Left cardiac atrium (tissue), 4 donors: ENCODE measurements around the gene PPM1K. TPM values are rescaled to one million over a fixed set of nuclear protein-coding genes. Genes with fewer than 3 reads are reported as not detected.
"Not testable (repeated sequence)": the region's sequence is repeated elsewhere in the genome, so short reads cannot be mapped to it uniquely, and the experiment has no call there.

Experiments
- ATAC-seq, 2 donors: fragments of 200-7000 bp; cut with Tn5 transposase; one replicate each; pipeline ENCODE4 v1.9.1; 2020; ENCODE audit warnings: mild to moderate bottlenecking in 2 of 2, moderate library complexity in 2 of 2
- DNase-seq: peaks from one replicate; pipeline ENCODE4 v3.0.0-alpha.2; 2020
- intact Hi-C, 2 donors: fragments of 100-400 bp; cut with DNase I; formaldehyde crosslinking; loops; one replicate each; pipeline versions ENCODE4 v1.14.1 to v1.15.1; 2022 to 2023
- long read RNA-seq: library from polyadenylated mRNA; unstranded; transcript quantifications from one replicate; pipeline ENCODE4 v2.0.0, GENCODE V29; 2021
- total RNA-seq, 2 donors: library from RNA; stranded (reverse); fragmentation: NEBNext Ultra II Directional; extraction: Animal tissue kit (Norgen Biotek cat#: 25700); gene quantifications; one replicate each; pipeline ENCODE4 v1.2.1, GENCODE V29; 2021
- donor health status: DM: no; HTN: yes; CAD: no.
- donor health status: DM: no; HTN: yes; CAD: no; lungs with severe emphysema.
- donor health status: DM: yes; HTN: yes; CAD: no.
- donor health status: Dilated cardiomyopathy.

PPM1K gene
- 100 to 1,000 TPM in 1 of 2 donors, 10 to 100 TPM in 1; 61.9 to 126 TPM for total RNA-seq
- long read RNA-seq, full-length matches to known transcripts: 145 of 179 reads
- long read RNA-seq, partial matches to known transcripts: 19 of 179 reads
- long read RNA-seq, other reads (novel, unspliced or antisense): 15 of 179 reads

DNA sequence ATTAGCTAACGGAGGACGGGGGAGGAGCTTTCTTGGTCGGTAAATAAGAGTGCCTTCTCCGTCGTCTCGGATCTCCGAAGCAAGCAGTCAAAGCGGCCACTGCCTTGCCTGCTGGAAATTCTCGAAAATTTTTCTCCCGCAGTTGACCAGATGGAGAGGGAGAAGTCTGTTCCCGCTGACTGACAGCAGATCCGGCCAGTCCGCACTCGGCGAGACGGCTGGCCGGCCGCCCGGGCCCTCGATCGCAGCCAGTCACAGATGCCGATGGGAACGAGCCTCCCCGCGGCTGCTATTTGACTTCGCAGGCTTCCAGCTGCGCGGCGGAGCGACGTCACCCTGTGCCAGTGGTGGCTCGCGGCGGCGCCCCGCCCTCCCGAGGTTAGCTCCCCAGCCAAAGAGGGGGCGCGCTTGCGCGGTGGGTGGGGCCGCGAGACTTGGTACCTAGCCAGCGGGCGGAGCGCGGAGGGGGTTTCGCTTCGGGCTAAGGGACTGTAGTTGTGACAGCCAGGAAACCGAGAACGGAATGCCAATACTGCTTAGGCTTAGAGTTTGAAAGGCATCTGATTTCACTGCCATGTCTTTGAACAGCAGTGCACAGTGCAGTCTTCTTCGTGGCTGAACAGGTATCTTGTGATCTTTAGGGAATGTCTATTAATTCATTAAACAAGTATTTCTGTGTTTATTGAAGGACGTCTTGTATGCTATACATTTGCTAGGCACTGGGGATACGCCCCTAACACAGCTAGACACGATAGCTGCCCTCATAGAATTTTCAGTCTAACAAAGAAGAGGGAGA lies at the start of gene PPM1K:
PPM1K (minus strand) TSS at position 123 of the 796 bp plus-strand sequence. CDS start 5,978 bp downstream, outside the sequence.
- intact Hi-C loops: loop anchor here in 1 of 2 donors (5.0 kb wide), 1 partner anchor 98 kb away; no protein-coding TSS in a partner anchor
- ATAC-seq: peak; percentile 97 to 98
- peak; percentile 100 for DNase-seq

- ATAC-seq: peak in 1 of 2 donors; percentile 89
- DNase-seq: no peak
- intact Hi-C loops: no loop called here
These were observed 49.5 kb upstream of the PPM1K start for GRCh38 chr4:88333741-88334405.

DNA sequence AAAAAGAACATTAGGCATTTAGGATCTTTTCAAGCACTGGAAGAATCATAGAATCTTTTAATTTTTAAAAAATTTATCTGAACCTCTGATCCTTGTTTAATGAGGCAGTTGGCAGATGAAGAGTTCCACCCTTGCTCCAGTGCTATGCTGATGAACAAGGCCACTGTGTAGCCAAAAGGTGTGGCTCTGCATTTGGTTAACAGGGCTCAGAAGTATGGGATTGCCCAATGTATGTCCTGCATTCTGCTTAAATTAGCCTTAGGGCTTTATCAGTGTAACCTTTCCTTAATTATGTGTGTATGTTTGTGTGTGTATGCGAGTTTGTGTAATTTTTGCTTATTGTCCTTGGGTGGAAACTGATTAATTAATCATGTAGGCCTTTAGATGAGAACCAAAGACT lies 43.3 kb upstream of the PPM1K start:
- no peak for ATAC-seq
- intact Hi-C loops: no loop called here
- DNase-seq: no peak

DNA sequence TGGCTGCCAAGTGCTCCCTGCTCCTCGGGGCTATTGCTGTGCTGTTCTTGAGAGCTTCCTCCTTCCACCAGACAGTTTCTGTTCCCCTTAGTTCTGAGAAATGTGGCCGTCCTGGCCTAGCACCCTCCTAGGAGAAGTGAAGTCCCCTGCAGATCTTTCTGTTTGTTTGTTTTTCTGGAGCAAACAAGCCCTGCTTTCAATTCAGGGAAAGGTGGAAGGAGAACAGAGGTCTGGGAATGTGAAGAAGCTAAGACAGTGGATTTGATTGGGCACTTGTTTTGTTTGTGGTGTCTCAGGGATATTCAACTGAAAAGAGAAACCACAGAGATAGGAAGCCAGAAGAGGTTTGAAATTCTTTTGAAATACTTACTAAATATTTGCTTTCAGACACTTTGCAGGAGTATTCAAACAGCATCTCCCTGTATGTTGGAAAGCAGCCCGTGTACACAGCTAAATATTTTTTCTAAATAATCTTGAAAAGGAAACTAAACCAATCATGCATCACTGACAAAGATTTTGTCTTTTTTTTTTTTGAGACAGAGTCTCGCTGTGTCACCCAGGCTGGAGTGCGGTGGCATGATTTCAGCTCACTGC lies 36.5 kb upstream of the PPM1K start:
- DNase-seq: no peak
- peak in 1 of 2 donors; percentile 71 for ATAC-seq
- intact Hi-C loops: no loop called here

GRCh38 chr4:88320224-88320779 lies 35.9 kb upstream of the PPM1K start:
- intact Hi-C loops: no loop called here
- ATAC-seq (no peak), DNase-seq (no peak)

- DNase-seq (no peak), ATAC-seq (no peak)
- intact Hi-C loops: no loop called here
These were observed 34.5 kb upstream of the PPM1K start for GRCh38 chr4:88318751-88319350.

DNA sequence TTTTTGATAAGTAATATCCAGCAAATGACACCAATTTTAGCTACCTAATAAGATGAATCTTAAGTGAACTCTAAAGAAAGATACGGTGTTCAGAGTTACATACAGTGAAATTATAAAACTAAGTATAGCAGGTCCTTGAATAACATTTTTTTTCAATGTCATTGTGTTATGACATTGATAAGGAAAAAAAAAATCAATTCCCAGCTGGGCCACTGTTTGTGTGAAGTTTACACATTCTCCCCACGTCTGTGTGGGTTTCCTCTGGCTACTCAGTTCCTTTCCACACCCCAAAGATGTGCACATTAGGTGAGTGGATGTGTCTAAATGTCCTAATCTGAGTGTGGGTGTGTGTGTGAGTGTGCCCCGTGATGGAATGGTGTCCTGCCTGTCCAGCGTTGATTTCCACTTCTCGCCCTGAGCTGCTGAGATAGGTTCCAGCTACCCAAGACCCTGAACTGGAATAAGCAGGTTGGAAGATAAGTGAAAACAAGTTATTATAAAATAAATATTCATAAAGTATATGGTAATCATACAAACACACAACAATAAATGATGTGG lies 31.2 kb upstream of the PPM1K start:
- intact Hi-C loops: no loop called here
- ATAC-seq (peak in 1 of 2 donors; percentile 55), DNase-seq (no peak)

GRCh38 chr4:88313088-88313624 lies 28.8 kb upstream of the PPM1K start:
- ATAC-seq, intact Hi-C loops, DNase-seq: not testable (repeated sequence)

- intact Hi-C loops: no loop called here
- DNase-seq (no peak), ATAC-seq (no peak)
These were observed 24.2 kb upstream of the PPM1K start for GRCh38 chr4:88308587-88308986.

DNA sequence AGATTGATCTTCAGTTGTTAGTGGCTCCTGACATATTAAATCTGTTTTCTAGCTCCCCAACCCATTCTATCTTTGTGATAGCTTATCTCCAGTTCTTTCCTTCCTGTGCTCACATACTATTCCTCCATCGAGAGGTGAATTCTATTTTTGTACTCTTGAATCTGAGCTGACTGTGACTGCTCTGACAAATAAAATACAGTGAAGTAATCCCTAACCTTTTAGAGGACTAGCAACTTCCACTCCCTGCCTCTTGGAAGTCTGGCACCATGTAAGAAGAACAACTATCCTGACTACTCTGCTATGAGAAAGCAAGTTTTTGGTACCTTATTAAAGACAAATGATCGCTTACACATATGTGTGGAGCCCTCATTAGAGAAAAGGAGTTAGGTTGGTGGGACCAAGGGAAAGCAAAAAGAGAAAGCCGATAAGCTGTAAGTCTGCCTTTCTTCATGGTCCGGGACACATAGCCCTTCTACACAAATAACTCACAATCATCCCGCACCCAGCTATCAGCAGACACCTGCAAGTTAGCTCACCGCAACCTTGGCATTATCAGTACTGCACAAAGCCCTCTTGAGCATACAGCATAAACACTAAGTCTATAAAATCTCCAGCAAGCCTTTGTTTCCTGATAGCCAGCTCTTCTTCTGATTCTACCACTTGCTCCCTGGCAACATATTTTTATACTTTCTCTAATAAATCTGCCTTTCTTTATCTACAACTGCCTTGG lies 13.5 kb upstream of the PPM1K start:
- ATAC-seq: peak; percentile 66 to 80
- DNase-seq: no peak
- intact Hi-C loops: no loop called here

DNA sequence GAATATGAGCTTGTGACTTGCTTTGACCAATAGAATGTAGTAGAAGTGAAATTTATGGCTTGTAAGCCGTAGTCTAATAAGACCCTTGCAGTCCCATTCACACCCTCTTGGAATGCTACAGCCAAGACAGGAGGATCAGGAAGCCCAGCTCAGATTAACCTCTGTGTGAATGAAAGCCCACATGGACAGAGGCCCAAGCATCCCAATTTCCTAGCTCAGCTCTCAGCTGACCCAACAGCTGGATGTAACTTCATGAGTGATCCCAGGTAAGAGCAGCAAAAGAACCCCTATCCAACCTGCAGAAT lies 12.8 kb upstream of the PPM1K start:
- DNase-seq: no peak
- intact Hi-C loops: no loop called here

GRCh38 chr4:88296413-88297211 lies 12.3 kb upstream of the PPM1K start:
- ATAC-seq (no peak), DNase-seq (no peak)
- intact Hi-C loops: no loop called here

More for the DNA sequence above, 12.8 kb upstream of the PPM1K start:
- no peak for ATAC-seq

DNA sequence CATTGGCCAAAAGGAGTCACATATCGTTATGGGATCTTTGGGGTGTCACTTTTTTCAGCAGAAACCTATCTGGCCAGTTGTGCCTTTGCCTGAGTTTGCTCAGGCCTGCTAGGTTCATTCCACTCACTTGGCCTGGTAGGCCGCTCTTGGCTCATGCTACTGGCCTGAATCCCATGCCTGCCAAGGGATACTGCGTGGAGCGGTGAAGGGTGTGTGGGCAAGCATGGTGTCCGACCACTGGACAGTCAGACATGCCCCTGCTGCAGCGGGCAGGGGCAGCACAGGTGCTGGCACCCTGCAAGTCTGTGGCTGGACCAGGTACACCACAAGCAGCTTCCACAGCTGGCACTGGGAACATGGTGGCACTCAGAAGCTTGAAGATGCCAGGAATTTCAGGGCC lies 11.3 kb upstream of the PPM1K start:
- DNase-seq: peak; percentile 23
- peak; percentile 59 to 65 for ATAC-seq
- intact Hi-C loops: no loop called here

- ATAC-seq: peak; percentile 85 to 89
- DNase-seq: no peak
- intact Hi-C loops: no loop called here
These were observed 6.6 kb upstream of the PPM1K start for GRCh38 chr4:88291003-88291402.

GRCh38 chr4:88286897-88287296 lies 2.5 kb upstream of the PPM1K start:
- no peak for ATAC-seq
- no peak for DNase-seq
- intact Hi-C loops: no loop called here

- ATAC-seq (no peak), DNase-seq (no peak)
- intact Hi-C loops: no loop called here
These were observed 883 bp upstream of the PPM1K start for GRCh38 chr4:88285235-88285653.
